A549 (cell line): ENCODE data around the gene EIF6. TPM values are rescaled to one million over a fixed set of nuclear protein-coding genes. Genes with fewer than 3 reads are reported as not detected.

Experiments used
- ATAC-seq, 2 experiments: fragments of 200-7000 bp in 1 of 2; fragments of >200 bp in 1 of 2; cut with Nextera tagmentation in 1 of 2; cut with Tn5 transposase in 1 of 2; 3 replicates each; pipeline versions ENCODE4 v1.8.0 to v1.9.1; 2018 to 2020; ENCODE audit warnings: mild to moderate bottlenecking in 1 of 2, moderate library complexity in 1 of 2
- CTCF ChIA-PET: fragments of 300-600 bp; sonication (Branson Sonifier 250); formaldehyde crosslinking; extraction: SDS; loops from one replicate; lab custom pipeline; 2021; ENCODE audit warnings: antibody characterized with exemption, inconsistent platforms; lab: Yijun Ruan, JAX
- POLR2A ChIA-PET: fragments of 350-600 bp; formaldehyde crosslinking; extraction: SDS; loops from one replicate; lab custom pipeline; 2021; ENCODE audit warnings: antibody characterized with exemption, inconsistent platforms; lab: Yijun Ruan, JAX
- DNase-seq, 2 experiments: peaks; one replicate each; pipeline versions ENCODE4 v3.0.0 to v3.0.0-alpha.2; 2011 to 2016; ENCODE audit warnings: low read depth in 1 of 2, low spot score in 1 of 2
- FAIRE-seq: peaks from 2 replicates; lab custom pipeline; 2011; peaks lifted over from hg19 to GRCh38; lab: Jason Lieb, UNC
- H3K27ac ChIP-seq, 2 experiments: fragments of >200 bp; sonication (Bioruptor Twin); formaldehyde crosslinking; 3 replicates each; pipeline ENCODE4 v1.5.1; 2016 to 2017
- H3K4me1 ChIP-seq: fragments of >200 bp; sonication (Bioruptor Twin); formaldehyde crosslinking; 3 replicates; pipeline ENCODE4 v1.6.1; 2016
- H3K4me2 ChIP-seq: fragments of >200 bp; sonication (Bioruptor Twin); formaldehyde crosslinking; 3 replicates; pipeline ENCODE4 v1.6.1; 2016
- H3K4me3 ChIP-seq: fragments of >200 bp; sonication (Bioruptor Twin); formaldehyde crosslinking; 3 replicates; pipeline ENCODE4 v1.5.1; 2016
- H3K9me3 ChIP-seq: fragments of >200 bp; sonication (Bioruptor Twin); formaldehyde crosslinking; 3 replicates; pipeline ENCODE4 v1.6.1; 2016
- BHLHE40 ChIP-seq: IDR thresholded peaks from 2 replicates; pipeline ENCODE4 v1.6.1; 2012; ENCODE audit warnings: low read depth, low read length, inconsistent platforms
- CBX2 ChIP-seq: fragments of 200-600 bp; sonication (generic); IDR thresholded peaks from 2 replicates; pipeline ENCODE4 v1.6.1; 2016; ENCODE audit warnings: low read depth, mild to moderate bottlenecking, borderline replicate concordance
- CEBPB ChIP-seq, 2 experiments: fragments of >200 bp in 1 of 2; sonication (Bioruptor Twin) in 1 of 2; formaldehyde crosslinking in 1 of 2; IDR thresholded peaks; 2 replicates each; pipeline ENCODE4 v1.6.1; 2012 to 2016
- EHMT2 ChIP-seq: fragments of 200-600 bp; sonication (generic); IDR thresholded peaks from 2 replicates; pipeline ENCODE4 v1.6.1; 2016; ENCODE audit warnings: antibody characterized with exemption, low read depth, mild to moderate bottlenecking, moderate library complexity
- ESRRA ChIP-seq: fragments of 150-350 bp; IDR thresholded peaks from 2 replicates; pipeline ENCODE4 v1.6.1; 2014; ENCODE audit warnings: mild to moderate bottlenecking, low read length, borderline replicate concordance
- GATA3 ChIP-seq: IDR thresholded peaks from 2 replicates; pipeline ENCODE4 v1.6.1; 2012; ENCODE audit warnings: borderline replicate concordance
- HDAC2 ChIP-seq: fragments of 200-600 bp; sonication (generic); IDR thresholded peaks from 2 replicates; pipeline ENCODE4 v1.6.1; 2016
- HOXA7 ChIP-seq: fragments of 250-450 bp; sonication (Bioruptor Pico); IDR thresholded peaks from 2 replicates; pipeline ENCODE4 v1.5.0; 2020; ENCODE audit warnings: mild to moderate bottlenecking, moderate library complexity
- HOXB5 ChIP-seq: fragments of 250-450 bp; sonication (Bioruptor Pico); IDR thresholded peaks from 2 replicates; pipeline ENCODE4 v1.5.0; 2020; ENCODE audit warnings: mild to moderate bottlenecking, moderate library complexity
- KDM5A ChIP-seq: fragments of 200-600 bp; sonication (generic); IDR thresholded peaks from 2 replicates; pipeline ENCODE4 v1.6.1; 2016; ENCODE audit warnings: antibody characterized with exemption, mild to moderate bottlenecking
- MAZ ChIP-seq: fragments of 150-350 bp; IDR thresholded peaks from 2 replicates; pipeline ENCODE4 v1.6.1; 2014; ENCODE audit warnings: antibody characterized with exemption, low read depth, low read length, borderline replicate concordance
- NR3C1 ChIP-seq: fragments of >200 bp; sonication (Bioruptor Twin); formaldehyde crosslinking; IDR thresholded peaks from 3 replicates; pipeline ENCODE4 v1.6.1; 2017
- PHF8 ChIP-seq: fragments of 200-600 bp; sonication (generic); IDR thresholded peaks from 2 replicates; pipeline ENCODE4 v1.6.1; 2016; ENCODE audit warnings: low read depth, mild to moderate bottlenecking, antibody characterized with exemption, moderate library complexity, borderline replicate concordance
- RFX5 ChIP-seq: fragments of 450-650 bp; IDR thresholded peaks from 2 replicates; pipeline ENCODE4 v1.7.1; 2014; ENCODE audit warnings: antibody characterized with exemption, mild to moderate bottlenecking, moderate library complexity
- RNF2 ChIP-seq: fragments of 200-600 bp; sonication (generic); IDR thresholded peaks from 2 replicates; pipeline ENCODE4 v1.6.1; 2016; ENCODE audit warnings: low read depth, mild to moderate bottlenecking, antibody characterized with exemption, moderate library complexity, borderline replicate concordance
- WGBS: methylation state at CpG from one replicate; pipeline ENCODE4 v1.1.6; 2017; ENCODE audit errors: missing lambda C conversion rate; 5-methylcytosine and 5-hydroxymethylcytosine counted together
- polyA plus RNA-seq, 4 experiments: library from polyadenylated mRNA; depleted of rRNA in 3 of 4; stranded (reverse); fragments of >200 nt; fragmentation: RNase III in 1 of 4; extraction: RNeasy Plus Mini Kit Qiagen cat#74134 plus additional on column Dnase treatment in 1 of 4; gene quantifications; 2 replicates in 3 of 4; 3 replicates in 1 of 4; pipeline ENCODE4 v1.2.3, GENCODE V29; 2011 to 2017
- TF ChIP-seq, protein P1 (sequence below): IDR thresholded peaks from 2 replicates; pipeline ENCODE4 v1.6.1; 2012; ENCODE audit warnings: low read depth, borderline replicate concordance
- TF ChIP-seq, protein P2 (sequence below): fragments of >200 bp; sonication (Bioruptor Twin); formaldehyde crosslinking; IDR thresholded peaks from 2 replicates; pipeline ENCODE4 v1.6.1; 2016
- TF ChIP-seq, protein P3 (sequence below): fragments of 150-350 bp; IDR thresholded peaks from 2 replicates; pipeline ENCODE4 v1.6.1; 2014; ENCODE audit warnings: low read depth, mild to moderate bottlenecking, low read length

Gene EIF6
- polyA plus RNA-seq, 2 of the 4 experiments (the other 2 are of a cell fraction), result 184 to 294 TPM

- TF ChIP-seq, protein P1, sequence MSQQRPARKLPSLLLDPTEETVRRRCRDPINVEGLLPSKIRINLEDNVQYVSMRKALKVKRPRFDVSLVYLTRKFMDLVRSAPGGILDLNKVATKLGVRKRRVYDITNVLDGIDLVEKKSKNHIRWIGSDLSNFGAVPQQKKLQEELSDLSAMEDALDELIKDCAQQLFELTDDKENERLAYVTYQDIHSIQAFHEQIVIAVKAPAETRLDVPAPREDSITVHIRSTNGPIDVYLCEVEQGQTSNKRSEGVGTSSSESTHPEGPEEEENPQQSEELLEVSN, result no peak; the same call in none of the 2 replicates
Measured at GRCh38 chr20:35284267-35284991, at the start of gene EIF6 (continued).

DNA sequence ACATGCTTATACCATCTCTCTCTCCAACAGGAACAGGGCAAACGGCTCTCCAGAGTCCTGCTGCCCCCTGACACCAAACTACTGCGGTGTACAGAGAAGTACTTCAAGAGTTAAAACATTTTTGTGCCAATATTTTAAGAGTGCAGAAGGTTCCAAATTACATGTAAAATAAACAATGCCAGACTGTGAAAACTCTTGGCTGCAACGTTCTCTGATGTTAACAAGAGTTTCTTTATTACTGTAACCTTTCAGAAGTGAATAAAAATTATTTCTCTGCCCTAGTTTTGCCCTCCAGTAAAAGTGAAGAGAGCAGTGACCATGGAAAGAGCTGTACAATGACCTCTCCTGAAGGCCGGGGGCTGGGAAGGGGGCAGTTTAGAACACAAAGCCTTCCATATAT lies 49.0 kb upstream of the EIF6 start:
- no peak overlapping the region for H3K4me3 ChIP-seq
- peaks cover 14% of the 10 kb centered on the region for H3K4me1 ChIP-seq
- 80% methylated on average over 4 of the region's 4 CpGs for WGBS
- ChIA-PET POLR2A (no interaction called here), CTCF (interaction anchor here (0.7 to 4.0 kb wide), 4 partner anchors 26 to 613 kb away, joined by 3 to 52 read pairs (median 4); no protein-coding TSS in a partner anchor)
- FAIRE-seq (no peak), DNase-seq (no peak), ATAC-seq (no peak)
- H3K27ac ChIP-seq, result no peak overlapping the region
- TF ChIP-seq MAZ (no peak), PHF8 (no peak), GATA3 (no peak), CEBPB (IDR thresholded peaks at IDR 0.05) (no peak), RNF2 (no peak)
- H3K9me3 ChIP-seq, result no peaks in the 10 kb centered on the region
- no peak overlapping the region for H3K4me2 ChIP-seq

DNA sequence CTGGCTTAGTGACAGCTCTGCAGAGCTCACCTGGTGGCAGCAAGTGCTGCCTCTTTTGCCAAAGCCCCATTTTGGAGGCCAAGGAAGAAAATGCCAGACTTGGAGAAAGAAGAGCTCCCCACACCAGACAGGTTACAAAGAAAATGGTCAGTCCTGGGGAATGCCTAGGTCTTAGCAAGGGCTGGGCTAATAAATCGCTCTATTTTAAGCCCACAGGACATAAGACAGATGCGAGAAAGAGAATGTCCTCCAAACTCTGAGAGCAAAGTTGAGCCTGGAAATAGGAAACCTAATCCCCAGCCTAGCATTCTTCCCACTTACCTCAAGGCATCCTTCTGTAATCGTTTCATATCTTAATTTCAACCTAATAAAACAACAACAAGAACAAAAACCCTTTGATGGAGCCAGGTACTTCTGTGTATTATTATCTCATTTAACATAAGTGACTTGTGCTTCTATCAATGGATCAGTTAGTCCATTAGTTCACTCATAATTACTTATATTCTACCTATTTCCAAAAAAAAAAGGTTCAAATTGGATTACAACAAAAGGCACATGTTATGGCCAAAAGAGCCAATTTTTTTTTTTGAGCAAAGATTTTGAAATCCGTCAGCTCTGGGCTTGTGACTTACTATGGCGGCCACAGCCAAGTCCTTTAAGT lies 48.1 kb upstream of the EIF6 start:
- TF ChIP-seq KDM5A (no peak), CBX2 (no peak), ESRRA (no peak), RFX5 (no peak), HOXB5 (no peak), NR3C1 (no peak), HDAC2 (no peak), EHMT2 (no peak), MAZ (no peak), BHLHE40 (no peak), HOXA7 (CRISPR knock-in tag) (no peak)
- TF ChIP-seq, protein P2, sequence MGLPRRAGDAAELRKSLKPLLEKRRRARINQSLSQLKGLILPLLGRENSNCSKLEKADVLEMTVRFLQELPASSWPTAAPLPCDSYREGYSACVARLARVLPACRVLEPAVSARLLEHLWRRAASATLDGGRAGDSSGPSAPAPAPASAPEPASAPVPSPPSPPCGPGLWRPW, result no peak
- TF ChIP-seq, protein P3, sequence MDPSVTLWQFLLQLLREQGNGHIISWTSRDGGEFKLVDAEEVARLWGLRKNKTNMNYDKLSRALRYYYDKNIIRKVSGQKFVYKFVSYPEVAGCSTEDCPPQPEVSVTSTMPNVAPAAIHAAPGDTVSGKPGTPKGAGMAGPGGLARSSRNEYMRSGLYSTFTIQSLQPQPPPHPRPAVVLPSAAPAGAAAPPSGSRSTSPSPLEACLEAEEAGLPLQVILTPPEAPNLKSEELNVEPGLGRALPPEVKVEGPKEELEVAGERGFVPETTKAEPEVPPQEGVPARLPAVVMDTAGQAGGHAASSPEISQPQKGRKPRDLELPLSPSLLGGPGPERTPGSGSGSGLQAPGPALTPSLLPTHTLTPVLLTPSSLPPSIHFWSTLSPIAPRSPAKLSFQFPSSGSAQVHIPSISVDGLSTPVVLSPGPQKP, result no peak
- TF ChIP-seq, all 56 proteins: peak for 0
- peaks cover 23% of the 10 kb centered on the region for H3K4me1 ChIP-seq
- no peak overlapping the region for H3K27ac ChIP-seq
- WGBS, result 92% methylated on average over 5 of the region's 5 CpGs
- no peak overlapping the region for H3K4me2 ChIP-seq
- no peaks in the 10 kb centered on the region for H3K9me3 ChIP-seq
- ATAC-seq, result no peak
- no peak for DNase-seq
- no peak overlapping the region for H3K4me3 ChIP-seq
- POLR2A ChIA-PET, result interaction anchor here (0.6 kb wide), 1 partner anchor 25 kb away, joined by 6 read pairs; no protein-coding TSS in a partner anchor
- CTCF ChIA-PET, result interaction anchor here (0.7 to 6.9 kb wide), 6 partner anchors 11 to 614 kb away, joined by 3 to 144 read pairs (median 4); no protein-coding TSS in a partner anchor
- no peak for FAIRE-seq
